Nephron progenitor cell (in vitro differentiated cells): ENCODE data around the gene NES.
A peak's percentile ranks its signal among the peaks of the same experiment; 100 is the strongest.

ENCODE experiments used
- DNase-seq: peaks from one replicate; pipeline ENCODE4 v3.0.0; 2021
- H3K27ac Mint-ChIP-seq: 2 replicates; pipeline ENCODE4 v1.8.0; 2021; ENCODE audit warnings: mild to moderate bottlenecking, moderate library complexity, mixed read lengths
- H3K27me3 Mint-ChIP-seq: 2 replicates; pipeline ENCODE4 v1.8.0; 2021; ENCODE audit warnings: mild to moderate bottlenecking, low read depth, mixed read lengths; ENCODE audit not compliant: poor library complexity
- H3K36me3 Mint-ChIP-seq: 2 replicates; pipeline ENCODE4 v1.8.0; 2021; ENCODE audit warnings: low read depth, mixed read lengths
- H3K4me1 Mint-ChIP-seq: 2 replicates; pipeline ENCODE4 v1.8.0; 2021; ENCODE audit warnings: mixed read lengths
- H3K4me3 Mint-ChIP-seq: 2 replicates; pipeline ENCODE4 v1.8.0; 2021; ENCODE audit warnings: mild to moderate bottlenecking, moderate library complexity, mixed read lengths
- H3K9me3 Mint-ChIP-seq: 2 replicates; pipeline ENCODE4 v1.8.0; 2021; ENCODE audit warnings: mild to moderate bottlenecking, moderate library complexity, mixed read lengths
- CTCF ChIP-seq: fragments of 200-600 bp; sonication (generic); IDR thresholded peaks from 2 replicates; pipeline ENCODE4 v1.5.0; 2021; ENCODE audit warnings: antibody characterized with exemption

Gene NES

DNA sequence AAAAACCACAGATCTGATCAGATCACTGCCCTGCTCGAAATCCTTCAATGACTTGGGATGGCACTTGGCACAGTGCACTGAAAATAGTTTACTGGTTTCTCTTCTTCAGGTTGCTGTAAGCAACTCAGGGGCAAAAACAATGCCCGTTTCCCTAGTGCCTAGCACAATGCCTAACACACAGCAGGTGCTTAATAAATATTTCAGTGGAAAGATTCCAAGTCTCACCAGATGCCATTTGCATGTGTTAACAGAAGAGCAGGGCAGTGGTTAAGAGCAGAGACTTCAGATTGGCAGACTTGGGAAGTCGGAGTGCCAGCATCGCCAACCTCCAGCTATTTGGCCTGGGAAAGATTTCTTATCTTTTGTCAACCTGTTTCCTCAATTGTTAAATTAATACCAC, 40.1 kb upstream of the NES start:
- H3K4me3 Mint-ChIP-seq = no peak overlapping the region
- no peaks in the 10 kb centered on the region for H3K27me3 Mint-ChIP-seq
- no peaks in the 10 kb centered on the region for H3K9me3 Mint-ChIP-seq
- peaks cover 30% of the 10 kb centered on the region for H3K36me3 Mint-ChIP-seq
- H3K4me1 Mint-ChIP-seq = peaks cover 60% of the 10 kb centered on the region
- TF ChIP-seq CTCF = no peak
- H3K27ac Mint-ChIP-seq = no peak overlapping the region
- no peak for DNase-seq

GRCh38 chr1:156714830-156715229, 37.6 kb upstream of the NES start:
- H3K4me3 Mint-ChIP-seq = peak overlapping the region; percentile 18
- H3K27ac Mint-ChIP-seq = peak overlapping the region; percentile 74
- H3K9me3 Mint-ChIP-seq = no peaks in the 10 kb centered on the region
- DNase-seq = no peak
- H3K27me3 Mint-ChIP-seq = no peaks in the 10 kb centered on the region
- peaks cover 70% of the 10 kb centered on the region for H3K4me1 Mint-ChIP-seq
- peaks cover 25% of the 10 kb centered on the region for H3K36me3 Mint-ChIP-seq
- TF ChIP-seq CTCF = no peak

GRCh38 chr1:156712626-156713025, 35.4 kb upstream of the NES start:
- peaks cover 84% of the 10 kb centered on the region for H3K4me1 Mint-ChIP-seq
- H3K9me3 Mint-ChIP-seq = no peaks in the 10 kb centered on the region
- peaks cover 25% of the 10 kb centered on the region for H3K36me3 Mint-ChIP-seq
- H3K4me3 Mint-ChIP-seq = peak overlapping the region; percentile 50
- no peak for DNase-seq
- peak overlapping the region; percentile 99 for H3K27ac Mint-ChIP-seq
- no peak for TF ChIP-seq CTCF
- peaks cover 3% of the 10 kb centered on the region for H3K27me3 Mint-ChIP-seq

DNA sequence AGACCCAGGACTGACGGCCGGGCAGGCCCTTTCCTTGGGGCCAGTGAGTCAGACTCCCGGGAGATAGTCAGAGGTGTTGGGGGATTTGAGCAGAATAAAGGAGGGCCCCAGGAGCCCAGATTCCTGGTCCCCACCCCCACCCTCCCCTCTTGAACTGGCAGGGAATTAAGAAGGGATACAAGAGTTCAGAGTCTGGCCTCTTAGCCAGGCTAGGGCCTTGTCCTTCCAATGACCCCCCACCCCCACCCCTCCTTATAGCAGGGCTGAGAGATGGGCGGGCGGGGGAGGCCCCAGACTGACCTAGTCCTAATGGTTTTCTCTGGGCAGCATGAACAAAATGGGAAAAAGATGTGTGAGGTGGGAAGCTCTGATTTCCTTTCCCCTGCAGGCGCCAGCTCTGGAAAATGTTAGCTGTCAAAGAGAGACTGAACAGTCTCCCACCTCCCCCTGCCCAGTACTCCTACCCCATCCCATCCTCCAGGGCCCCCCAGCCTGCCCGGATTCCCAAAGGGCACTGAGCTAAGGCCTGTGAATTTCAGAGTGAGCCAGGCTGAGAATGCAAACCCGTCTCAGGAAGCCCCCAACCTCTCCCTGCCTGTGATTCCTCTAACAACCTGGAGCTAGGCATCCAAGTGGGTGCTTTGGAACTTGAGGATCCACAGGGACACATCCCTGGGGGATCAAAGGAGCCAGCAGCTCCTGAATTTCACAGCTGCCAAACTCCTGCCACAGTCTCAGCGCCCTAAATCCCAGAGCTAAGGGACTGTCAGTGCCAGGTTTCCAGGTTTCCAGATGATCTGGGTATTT, 34.0 kb upstream of the NES start:
- Mint-ChIP-seq H3K4me3 (peak overlapping the region; percentile 62), H3K36me3 (peaks cover 17% of the 10 kb centered on the region), H3K27me3 (peaks cover 3% of the 10 kb centered on the region), H3K4me1 (peaks cover 88% of the 10 kb centered on the region), H3K9me3 (no peaks in the 10 kb centered on the region), H3K27ac (peak overlapping the region; percentile 99)
- no peak for TF ChIP-seq CTCF
- DNase-seq = no peak

DNA sequence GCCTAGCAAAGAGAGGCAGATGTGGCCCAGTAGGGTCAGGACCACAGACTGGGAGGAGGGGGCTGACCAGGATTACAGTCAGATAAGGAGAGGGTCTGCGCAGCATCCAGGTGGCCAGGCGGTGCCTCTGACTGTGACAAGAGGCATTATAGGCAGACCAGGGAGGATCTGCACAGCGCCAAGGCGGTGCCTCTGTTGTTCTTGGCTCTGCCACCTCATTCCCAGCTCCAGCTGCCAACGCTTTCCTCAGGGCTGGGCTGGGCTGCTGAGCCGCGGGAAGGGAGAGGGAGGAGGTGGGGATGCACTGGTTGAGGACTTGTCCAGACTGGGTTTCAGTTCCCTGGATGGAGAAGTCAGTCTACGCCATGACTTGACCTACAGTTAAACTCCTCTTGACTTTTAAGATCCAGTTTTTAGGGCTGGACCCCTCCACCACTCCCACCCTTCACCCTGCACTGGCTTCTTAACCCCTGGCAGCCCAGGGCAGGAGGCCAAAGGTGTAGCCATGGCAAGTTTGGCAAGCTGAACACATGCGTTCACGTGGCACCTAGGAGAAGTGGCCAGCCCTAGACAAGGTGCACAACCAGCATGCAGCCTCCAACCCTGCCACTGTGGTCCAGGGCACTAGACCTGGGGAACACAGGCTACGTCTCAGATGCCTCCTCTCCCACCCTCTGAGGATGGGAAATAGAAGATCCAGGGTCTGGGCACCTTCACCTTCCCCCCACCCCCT, 32.7 kb upstream of the NES start:
- no peaks in the 10 kb centered on the region for H3K9me3 Mint-ChIP-seq
- H3K27me3 Mint-ChIP-seq = peaks cover 3% of the 10 kb centered on the region
- peak overlapping the region; percentile 47 for H3K4me3 Mint-ChIP-seq
- DNase-seq = no peak
- peaks cover 75% of the 10 kb centered on the region for H3K4me1 Mint-ChIP-seq
- H3K36me3 Mint-ChIP-seq = peaks cover 4% of the 10 kb centered on the region
- H3K27ac Mint-ChIP-seq = peak overlapping the region; percentile 99
- TF ChIP-seq CTCF = no peak
